HCT116 (cell line): Measurements from ENCODE around the gene COL16A1. TPM values are rescaled to one million over a fixed set of nuclear protein-coding genes. Genes with fewer than 3 reads are reported as not detected.

Source experiments
- ATAC-seq: fragments of 200-7000 bp; cut with Tn5 transposase; 2 replicates; pipeline ENCODE4 v1.9.1; 2020; ENCODE audit warnings: mild to moderate bottlenecking, moderate library complexity
- BruUV-seq: library from RNA; stranded (reverse); fragments of 400-500 nt; replicated peaks from 2 replicates; lab custom pipeline; 2021; lab: Mats Ljungman, UMichigan
- CTCF ChIA-PET: fragments of 300-600 bp; sonication (Branson Sonifier 250); formaldehyde crosslinking; loops from one replicate; lab custom pipeline; 2021; ENCODE audit warnings: antibody characterized with exemption; lab: Charles Lee
- POLR2A ChIA-PET: fragments of 300-600, 350-600 bp; sonication (Branson Sonifier 250); formaldehyde crosslinking; loops from one replicate; lab custom pipeline; 2021; ENCODE audit warnings: antibody characterized with exemption; lab: Charles Lee
- RAD21 ChIA-PET, 2 experiments: fragments of 300-600 bp; sonication (Branson Sonifier 250); formaldehyde crosslinking; loops; one replicate each; lab custom pipeline; 2023; ENCODE audit warnings: low total read pairs in 2 of 2; ENCODE audit not compliant: uncharacterized antibody in 2 of 2, unreplicated experiment in 2 of 2, low non-redundant PET in 1 of 2; lab: Charles Lee
- DNase-seq: peaks from one replicate; pipeline ENCODE4 v3.0.0-alpha.2; 2010; ENCODE audit warnings: low read depth, low spot score
- H2AFZ ChIP-seq: fragments of 200-600 bp; shearing (Covaris generic), sonication (generic); 2 replicates; pipeline ENCODE4 v1.6.1; 2017; ENCODE audit warnings: low read depth, mixed run types, mixed read lengths, antibody characterized with exemption, low read length; ENCODE audit not compliant: poor library complexity, severe bottlenecking
- H3K27ac ChIP-seq: 2 replicates; pipeline ENCODE4 v1.5.1; 2012; ENCODE audit warnings: low read depth, low read length
- H3K27me3 ChIP-seq: fragments of 200-600 bp; sonication (generic); 2 replicates; pipeline ENCODE4 v1.6.1; 2016; ENCODE audit warnings: mixed run types, low read length, mixed read lengths; ENCODE audit not compliant: insufficient read depth
- H3K36me3 ChIP-seq, 2 experiments: fragments of 200-500 bp in 1 of 2; fragments of 200-600 bp in 1 of 2; sonication (Bioruptor generic) in 1 of 2; sonication (generic) in 1 of 2; 2 replicates each; pipeline versions ENCODE4 v1.5.1 to v1.6.1; 2014 to 2016; ENCODE audit warnings: low read length in 2 of 2, inconsistent platforms in 1 of 2, mixed read lengths in 1 of 2, mixed run types in 1 of 2; ENCODE audit not compliant: insufficient read depth in 2 of 2, control insufficient read depth in 1 of 2
- H3K4me1 ChIP-seq, 2 experiments: fragments of 200-600 bp in 1 of 2; sonication (generic) in 1 of 2; 2 replicates each; pipeline versions ENCODE4 v1.5.1 to v1.6.1; 2012 to 2017; ENCODE audit warnings: low read length in 2 of 2, inconsistent platforms in 1 of 2, mild to moderate bottlenecking in 1 of 2, mixed read lengths in 1 of 2, mixed run types in 1 of 2, moderate library complexity in 1 of 2; ENCODE audit not compliant: insufficient read depth in 2 of 2, control insufficient read depth in 1 of 2
- H3K4me2 ChIP-seq: fragments of 200-600 bp; sonication (generic); 2 replicates; pipeline ENCODE4 v1.6.1; 2017; ENCODE audit warnings: mixed run types, low read length, mixed read lengths
- H3K4me3 ChIP-seq, 2 experiments: fragments of 200-600 bp in 1 of 2; sonication (generic) in 1 of 2; replicated peaks in 1 of 2; 2 replicates each; pipeline ENCODE4 v1.5.1; 2011 to 2016; ENCODE audit warnings: low read length in 2 of 2, control low read depth in 1 of 2, low read depth in 1 of 2, mild to moderate bottlenecking in 1 of 2, mixed read lengths in 1 of 2, mixed run types in 1 of 2
- H3K79me2 ChIP-seq: fragments of 200-600 bp; sonication (generic); 2 replicates; pipeline ENCODE4 v1.6.1; 2017; ENCODE audit warnings: mild to moderate bottlenecking, mixed run types, low read length, moderate library complexity, mixed read lengths; ENCODE audit not compliant: insufficient read depth
- H3K9ac ChIP-seq: fragments of 200-600 bp; sonication (generic); 2 replicates; pipeline ENCODE4 v1.6.1; 2016; ENCODE audit warnings: low read length, mixed read lengths
- H3K9me2 ChIP-seq: fragments of 200-600 bp; sonication (generic), shearing (Covaris generic); 2 replicates; pipeline ENCODE4 v1.6.1; 2017; ENCODE audit warnings: mixed run types, mild to moderate bottlenecking, moderate library complexity; ENCODE audit not compliant: insufficient read depth
- H3K9me3 ChIP-seq, 2 experiments: fragments of 200-500 bp in 1 of 2; fragments of 200-600 bp in 1 of 2; sonication (Bioruptor generic) in 1 of 2; sonication (generic) in 1 of 2; 2 replicates each; pipeline ENCODE4 v1.6.1; 2014 to 2017; ENCODE audit warnings: low read length in 2 of 2, mixed read lengths in 2 of 2, inconsistent platforms in 1 of 2, low read depth in 1 of 2, mild to moderate bottlenecking in 1 of 2, mixed run types in 1 of 2, moderate library complexity in 1 of 2; ENCODE audit not compliant: control insufficient read depth in 1 of 2, insufficient read depth in 1 of 2
- H4K20me1 ChIP-seq: fragments of 200-600 bp; sonication (generic), shearing (Covaris generic); 2 replicates; pipeline ENCODE4 v1.6.1; 2017; ENCODE audit warnings: mixed run types, mild to moderate bottlenecking, moderate library complexity; ENCODE audit not compliant: insufficient read depth
- ATF3 ChIP-seq: IDR thresholded peaks from 2 replicates; pipeline ENCODE4 v1.6.1; 2012
- CBX3 ChIP-seq: IDR thresholded peaks from 2 replicates; pipeline ENCODE4 v1.6.1; 2012; ENCODE audit warnings: low read depth
- CEBPB ChIP-seq: IDR thresholded peaks from 2 replicates; pipeline ENCODE4 v1.6.1; 2012; ENCODE audit warnings: low read depth
- ELF1 ChIP-seq: IDR thresholded peaks from 2 replicates; pipeline ENCODE4 v1.6.1; 2012; ENCODE audit warnings: low read depth, borderline replicate concordance
- EZH2phosphoT487 ChIP-seq: fragments of 200-600 bp; IDR thresholded peaks from 2 replicates; pipeline ENCODE4 v1.6.1; 2018; ENCODE audit warnings: antibody characterized with exemption, borderline replicate concordance
- FOSL1 ChIP-seq: IDR thresholded peaks from 2 replicates; pipeline ENCODE4 v1.6.1; 2012; ENCODE audit warnings: low read depth
- JUND ChIP-seq: IDR thresholded peaks from 2 replicates; pipeline ENCODE4 v1.6.1; 2012
- MAX ChIP-seq: IDR thresholded peaks from 2 replicates; pipeline ENCODE4 v1.6.1; 2012
- POLR2A ChIP-seq: IDR thresholded peaks from 2 replicates; pipeline ENCODE4 v1.7.0; 2011; ENCODE audit warnings: borderline replicate concordance; ENCODE audit not compliant: insufficient read depth, insufficient read length; ENCODE audit errors: extremely low read depth
- RAD21 ChIP-seq: IDR thresholded peaks from 2 replicates; pipeline ENCODE4 v1.6.1; 2012; ENCODE audit warnings: low read depth, mild to moderate bottlenecking
- SIN3A ChIP-seq: IDR thresholded peaks from 2 replicates; pipeline ENCODE4 v1.6.1; 2012; ENCODE audit warnings: low read depth
- SP1 ChIP-seq: IDR thresholded peaks from 2 replicates; pipeline ENCODE4 v1.6.1; 2012; ENCODE audit warnings: low read depth
- TCF7L2 ChIP-seq: IDR thresholded peaks from 2 replicates; pipeline ENCODE4 v1.7.0; 2011; ENCODE audit warnings: borderline replicate concordance, inconsistent platforms; ENCODE audit not compliant: insufficient read depth, insufficient read length; ENCODE audit errors: extremely low read depth
- YY1 ChIP-seq: IDR thresholded peaks from 2 replicates; pipeline ENCODE4 v1.6.1; 2011; ENCODE audit warnings: low read length, low read depth, moderate library complexity, mild to moderate bottlenecking; ENCODE audit not compliant: insufficient replicate concordance; ENCODE audit errors: extremely low read depth
- ZNF274 ChIP-seq: fragments of 200-500 bp; sonication (Bioruptor generic); IDR thresholded peaks from 2 replicates; pipeline ENCODE4 v1.6.1; 2014; ENCODE audit warnings: mild to moderate bottlenecking, low read depth, low read length, inconsistent platforms
- intact Hi-C: fragments of 100-400 bp; cut with micrococcal nuclease; formaldehyde crosslinking; loops from 2 replicates; pipeline ENCODE4 v1.10.0; 2022
- total RNA-seq: library from RNA; stranded (reverse); gene quantifications from one replicate; pipeline ENCODE4 v1.2.1, GENCODE V29; 2021; ENCODE audit not compliant: unreplicated experiment

COL16A1 gene
- total RNA-seq, 1 experiment from 2014 or later = 2.2 TPM

GRCh38 chr1:31623365-31623764 is 80.5 kb downstream of the COL16A1 start:
- Histone ChIP-seq H3K9me3 (no peaks in the 10 kb centered on the region), H3K27ac (no peak overlapping the region), H3K4me3 (no peak overlapping the region), H3K4me2 (no peak overlapping the region), H3K36me3 (peaks cover 0 to under 1% of the 10 kb centered on the region in 2 experiments; a peak in 1 of 4 replicates), H4K20me1 (no peaks in the 10 kb centered on the region), H3K9me2 (no peaks in the 10 kb centered on the region), H3K9ac (no peak overlapping the region), H3K4me1 (no peaks in the 10 kb centered on the region; a peak in 1 of 4 replicates), H3K79me2 (no peaks in the 10 kb centered on the region), H2AFZ (no peak overlapping the region), H3K27me3 (no peaks in the 10 kb centered on the region)
- ChIA-PET RAD21 (no interaction called here), POLR2A (no interaction called here), CTCF (interaction anchor here (1.8 kb wide), 1 partner anchor 10 kb away, joined by 4 read pairs; no protein-coding TSS in a partner anchor)
- DNase-seq (no peak), ATAC-seq (no peak)
- no peak for TF ChIP-seq YY1
- TF ChIP-seq SP1 = no peak
- TF ChIP-seq SIN3A = no peak
- intact Hi-C loops = no loop called here
- BruUV-seq = no TSS peak

- H3K9me3 ChIP-seq = no peaks in the 10 kb centered on the region
- RAD21 ChIA-PET = no interaction called here
- H4K20me1 ChIP-seq = no peaks in the 10 kb centered on the region
- POLR2A ChIA-PET = no interaction called here
- no peak for DNase-seq
- H3K9ac ChIP-seq = no peak overlapping the region
- no peaks in the 10 kb centered on the region for H3K27me3 ChIP-seq
- H2AFZ ChIP-seq = no peak overlapping the region
- no peak overlapping the region for H3K27ac ChIP-seq
- intact Hi-C loops = no loop called here
- no peak overlapping the region for H3K4me2 ChIP-seq
- H3K79me2 ChIP-seq = no peaks in the 10 kb centered on the region
- H3K9me2 ChIP-seq = no peaks in the 10 kb centered on the region
- TF ChIP-seq RAD21 = no peak
- TF ChIP-seq JUND = no peak
- no peak for TF ChIP-seq EZH2phosphoT487
- no peak for TF ChIP-seq MAX
- TF ChIP-seq POLR2A = no peak
- no peak for TF ChIP-seq SP1
- TF ChIP-seq ELF1 = no peak
- no peak for TF ChIP-seq FOSL1
- TF ChIP-seq CBX3 = no peak
- no peak for TF ChIP-seq TCF7L2
- no peak for TF ChIP-seq YY1
- no peak for TF ChIP-seq ZNF274
- no peak for TF ChIP-seq CEBPB
- TF ChIP-seq ATF3 = no peak
- TF ChIP-seq, all 23 proteins: peak for 0
- Histone ChIP-seq H3K4me3 (no peak overlapping the region), H3K4me1 (no peaks in the 10 kb centered on the region; a peak in 1 of 4 replicates), H3K36me3 (no peaks in the 10 kb centered on the region)
- ATAC-seq = no peak
- CTCF ChIA-PET = interaction anchor here (1.8 kb wide), 1 partner anchor 11 kb away, joined by 4 read pairs; no protein-coding TSS in a partner anchor
- BruUV-seq = no TSS peak
Observed at GRCh38 chr1:31621847-31622730, 81.7 kb downstream of the COL16A1 start.
